T1000 (cell line): ENCODE data around the gene DHFR2.
"Not testable (repeated sequence)": the region's sequence is repeated elsewhere in the genome, so short reads cannot be mapped to it uniquely, and the experiment has no call there.

Source experiments
- DNase-seq: peaks from one replicate; lab custom pipeline; 2025; ENCODE audit warnings: mixed read lengths; lab: John Stamatoyannopoulos, UW

The DHFR2 gene

DNA sequence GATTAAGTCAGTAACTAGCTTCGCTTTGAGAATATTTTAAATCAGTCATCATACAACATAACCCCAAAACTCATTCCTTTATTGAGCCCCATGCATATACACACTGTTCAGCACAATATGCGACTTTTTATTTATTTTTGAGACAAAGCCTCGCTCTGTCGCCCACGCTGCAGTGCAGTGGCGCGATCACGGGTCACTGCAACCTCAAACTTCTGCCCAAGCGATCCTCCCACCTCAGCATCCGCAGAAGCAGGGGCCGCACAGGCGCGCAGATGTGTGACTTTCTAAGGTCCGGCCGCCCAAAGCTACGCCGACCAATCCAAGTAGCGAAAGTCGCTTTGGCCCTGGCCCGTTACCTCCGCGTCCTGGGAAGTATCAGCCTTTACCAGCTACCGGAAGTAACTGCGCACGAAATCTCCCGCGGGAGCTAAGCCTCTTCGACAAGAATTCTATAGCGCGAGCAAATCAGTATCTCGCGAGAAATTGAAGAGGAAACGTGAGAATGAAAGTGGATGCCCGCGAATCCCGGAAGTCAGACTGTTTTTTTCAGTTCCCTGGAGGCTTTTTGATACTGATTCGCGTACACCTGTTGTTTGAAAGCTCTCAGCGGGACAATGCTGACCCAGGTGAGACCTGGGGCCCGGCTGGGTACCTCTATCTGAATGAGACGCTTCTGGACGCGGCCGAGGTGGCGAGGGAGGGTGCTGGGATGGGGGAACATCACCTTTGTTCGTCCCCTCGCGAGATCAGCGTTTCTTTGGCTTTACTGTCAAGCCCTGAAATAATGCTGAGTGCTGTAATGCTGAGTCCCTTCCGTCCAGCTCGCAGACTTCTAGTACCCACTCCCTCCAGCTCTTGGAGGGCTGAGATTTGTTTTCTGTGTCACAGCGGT, at the start of gene DHFR2, which contains the start of gene NSUN3:
DHFR2 (minus strand) TSS at position 404 of the 892 bp plus-strand sequence. CDS start 1,405 bp downstream, outside the sequence.
NSUN3 (plus strand) TSS at position 549 of the 892 bp plus-strand sequence; CDS start at position 615, 66 bp downstream.
- DNase-seq: peak; percentile 85

GRCh38 chr3:94110854-94111253, 48.1 kb upstream of the DHFR2 start:
- no peak for DNase-seq

DNA sequence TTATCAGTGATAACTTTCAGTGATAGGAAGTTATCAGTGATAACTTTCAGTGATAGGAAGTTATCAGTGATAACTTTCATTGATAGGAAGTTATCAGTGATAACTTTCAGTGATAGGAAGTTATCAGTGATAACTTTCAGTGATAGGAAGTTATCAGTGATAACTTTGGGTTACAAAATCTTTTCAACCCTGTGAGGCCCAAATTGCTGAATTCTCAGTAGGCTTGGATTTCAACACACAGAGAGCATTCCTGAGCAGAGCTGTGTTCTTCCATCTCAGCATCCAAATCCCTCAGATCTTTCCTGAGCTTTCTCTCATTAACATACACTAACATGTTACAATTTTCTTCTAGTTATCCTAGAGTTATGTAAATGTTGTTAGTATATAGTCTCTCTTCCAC, 47.5 kb upstream of the DHFR2 start:
- not testable (repeated sequence) for DNase-seq

- DNase-seq: no peak
Observed at GRCh38 chr3:94106268-94106667, 43.6 kb upstream of the DHFR2 start.

DNA sequence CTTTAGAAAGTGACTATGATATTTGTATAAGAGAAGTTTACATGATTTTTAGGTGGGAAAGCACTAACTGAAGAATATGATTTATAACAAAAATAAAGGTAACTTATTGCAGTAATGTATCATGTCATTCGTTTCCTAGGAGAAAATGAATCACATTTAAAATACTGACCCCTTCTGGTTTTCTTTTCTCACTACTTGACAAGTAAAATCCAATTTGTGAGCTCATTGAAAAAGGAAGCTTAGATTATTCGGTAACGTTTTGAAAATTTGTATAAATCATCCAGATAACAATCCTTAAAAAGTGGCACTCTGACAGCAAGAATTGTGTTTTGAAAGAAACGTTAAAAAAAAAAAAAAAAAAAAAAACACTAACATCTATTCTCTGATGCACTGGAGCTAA, 39.1 kb upstream of the DHFR2 start:
- no peak for DNase-seq

GRCh38 chr3:94099311-94099710, 36.6 kb upstream of the DHFR2 start:
- DNase-seq: no peak

- no peak for DNase-seq
Observed at GRCh38 chr3:94098452-94098851, 35.7 kb upstream of the DHFR2 start.

- no peak for DNase-seq
Observed at GRCh38 chr3:94095111-94095510, 32.4 kb upstream of the DHFR2 start.

DNA sequence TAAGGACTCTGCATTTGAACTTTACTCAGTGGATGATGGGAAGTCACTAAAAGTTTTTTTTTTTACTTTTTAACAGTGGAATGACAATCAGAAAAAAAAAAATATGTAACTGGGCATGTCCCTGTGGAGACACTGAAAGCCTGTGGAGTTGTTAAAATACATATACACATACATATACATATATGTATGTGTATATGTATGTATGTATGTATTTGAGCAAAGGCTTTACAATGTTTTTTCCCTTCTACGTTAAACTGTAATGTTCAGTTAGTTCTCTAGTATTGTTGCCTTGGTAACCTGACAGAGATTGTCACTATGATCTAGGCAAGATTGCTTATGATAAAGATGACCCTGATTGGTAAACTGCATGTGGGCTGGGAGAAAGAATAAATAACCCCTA, 30.4 kb upstream of the DHFR2 start:
- DNase-seq: no peak

DNA sequence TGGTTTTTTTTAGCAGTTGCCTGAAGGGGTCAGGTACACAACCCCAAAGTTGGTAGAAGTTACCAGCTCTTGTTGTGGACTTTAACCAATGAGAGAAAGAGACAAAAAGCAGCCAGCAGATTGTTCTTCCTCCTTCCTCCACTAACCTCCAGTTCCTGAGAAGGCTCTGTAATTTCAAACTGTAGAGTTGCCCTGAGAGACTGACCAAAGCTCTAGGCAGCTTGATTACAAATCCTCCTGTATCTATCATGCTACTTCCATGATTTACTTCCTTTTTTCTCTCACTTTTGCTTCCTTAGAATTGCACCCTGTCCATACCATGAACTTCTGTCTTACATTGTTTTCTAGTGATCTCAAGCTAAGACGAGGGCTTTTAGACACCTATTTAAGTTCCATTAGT, 29.4 kb upstream of the DHFR2 start:
- DNase-seq: no peak

- no peak for DNase-seq
Observed at GRCh38 chr3:94089126-94089525, 26.4 kb upstream of the DHFR2 start.

GRCh38 chr3:94083261-94083660, 20.5 kb upstream of the DHFR2 start:
- no peak for DNase-seq

DNA sequence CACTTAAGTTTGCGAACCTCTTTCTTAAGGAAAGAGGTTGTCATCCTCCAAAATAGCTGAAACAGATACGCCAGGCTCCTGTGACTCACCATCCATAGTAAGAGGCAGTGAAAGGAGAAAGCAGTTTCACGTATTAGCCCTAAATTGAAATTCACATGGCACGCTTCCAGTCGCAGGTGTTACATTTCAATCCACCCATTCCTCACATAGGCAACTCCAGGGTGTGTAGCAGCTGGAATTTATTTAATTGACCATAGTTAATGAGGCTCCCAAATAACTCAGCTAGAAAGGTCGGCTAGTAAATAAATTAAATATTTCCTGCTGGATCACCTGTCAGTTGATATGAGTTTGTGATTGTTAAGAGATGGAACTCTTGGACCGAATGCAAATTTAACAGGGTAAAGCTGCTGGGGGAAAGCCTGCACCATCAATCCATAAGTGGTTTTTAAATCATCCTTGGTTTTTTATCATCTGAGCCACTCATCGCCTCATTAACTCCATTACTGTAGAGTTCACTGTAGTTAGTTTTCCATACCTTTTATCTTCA, 19.7 kb upstream of the DHFR2 start:
- no peak for DNase-seq

DNA sequence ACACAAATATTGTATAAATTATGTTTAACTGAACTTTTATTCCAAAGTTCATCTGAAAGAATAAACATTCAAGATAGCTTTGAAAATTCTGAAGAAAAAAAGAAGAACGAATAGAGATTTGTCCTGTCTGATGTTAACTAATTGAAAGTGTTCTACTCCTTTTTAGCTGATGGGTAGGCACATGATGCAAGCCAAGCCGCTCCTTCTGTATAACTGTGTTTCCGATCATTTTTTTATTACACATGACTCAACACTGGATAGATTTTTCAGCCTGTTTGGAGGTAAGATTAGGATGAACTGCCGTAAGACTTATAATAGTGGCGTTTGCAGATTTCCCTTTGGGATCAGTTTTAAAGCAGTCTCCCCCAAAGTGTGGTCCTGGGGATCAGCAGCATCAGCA, 19.2 kb upstream of the DHFR2 start:
- DNase-seq: no peak

DNA sequence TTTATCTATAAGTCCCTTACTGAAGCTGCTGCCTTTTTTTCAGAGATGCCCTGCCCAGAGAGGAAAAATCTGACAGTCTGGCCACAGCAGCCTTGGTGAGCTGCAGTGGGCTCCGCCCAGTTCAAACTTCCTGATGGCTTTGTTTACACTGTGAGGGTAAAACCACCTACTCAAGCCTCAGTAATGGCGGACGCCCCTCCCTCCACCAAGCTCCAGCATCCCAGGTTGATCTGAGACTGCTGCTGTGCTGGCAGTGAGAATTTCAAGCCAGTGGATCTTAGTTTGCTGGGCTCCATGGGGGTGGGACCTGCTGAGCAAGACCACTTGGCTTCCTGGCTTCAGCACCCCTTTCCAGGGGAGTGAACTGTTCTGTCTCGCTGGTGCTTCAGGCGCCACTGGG, 17.8 kb upstream of the DHFR2 start:
- not testable (repeated sequence) for DNase-seq

DNA sequence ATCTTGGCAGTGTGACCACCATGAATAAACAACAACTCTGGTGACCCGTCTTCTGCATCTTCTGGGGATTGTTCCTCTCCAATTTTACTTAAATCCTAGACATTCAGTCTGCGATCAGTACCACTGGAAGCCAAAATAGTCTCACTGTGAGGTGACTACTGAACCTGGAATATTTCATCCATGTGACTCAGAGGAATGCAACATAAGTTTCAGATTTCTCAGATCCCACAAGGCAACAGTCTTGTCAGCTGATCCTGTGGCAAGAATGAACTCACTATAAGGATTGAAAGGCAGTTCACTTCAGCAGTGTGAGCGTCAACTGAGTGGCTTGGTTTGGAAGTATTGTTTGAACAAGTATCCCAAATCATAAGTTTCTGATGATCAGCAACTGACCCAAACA, 13.3 kb upstream of the DHFR2 start:
- no peak for DNase-seq

- no peak for DNase-seq
Observed at GRCh38 chr3:94071713-94072284, 9.1 kb upstream of the DHFR2 start.

- DNase-seq: no peak
Observed at GRCh38 chr3:94070341-94070911, 7.7 kb upstream of the DHFR2 start.

GRCh38 chr3:94069194-94069813, 6.6 kb upstream of the DHFR2 start:
- DNase-seq: no peak

GRCh38 chr3:94066506-94067500, 4.1 kb upstream of the DHFR2 start:
- no peak for DNase-seq
